ENCODE measurements around the gene SLC9A3.

SLC9A3 gene

GRCh38 chr5:432928-433791 is 91.1 kb downstream of the SLC9A3 start:
- in situ Hi-C loops (cut with MboI; ENCODE audit: low sequenced_read_pairs): loop anchor here (10.0 kb wide), 2 partner anchors 88 to 118 kb away; no protein-coding TSS in a partner anchor

GRCh38 chr5:432201-432927 is 91.9 kb downstream of the SLC9A3 start:
- in situ Hi-C loops (cut with MboI; ENCODE audit: low sequenced_read_pairs): loop anchor here (10.0 kb wide), 2 partner anchors 88 to 118 kb away; no protein-coding TSS in a partner anchor

- in situ Hi-C loops (cut with MboI; ENCODE audit: low sequenced_read_pairs): loop anchor here (10.0 kb wide), 2 partner anchors 87 to 117 kb away; no protein-coding TSS in a partner anchor
Measured at GRCh38 chr5:431711-432050, 92.6 kb downstream of the SLC9A3 start.

- in situ Hi-C loops (cut with MboI; ENCODE audit: low sequenced_read_pairs): loop anchor here (10.0 kb wide), 2 partner anchors 86 to 116 kb away; no protein-coding TSS in a partner anchor
Measured at GRCh38 chr5:431001-431710, 93.1 kb downstream of the SLC9A3 start.

DNA sequence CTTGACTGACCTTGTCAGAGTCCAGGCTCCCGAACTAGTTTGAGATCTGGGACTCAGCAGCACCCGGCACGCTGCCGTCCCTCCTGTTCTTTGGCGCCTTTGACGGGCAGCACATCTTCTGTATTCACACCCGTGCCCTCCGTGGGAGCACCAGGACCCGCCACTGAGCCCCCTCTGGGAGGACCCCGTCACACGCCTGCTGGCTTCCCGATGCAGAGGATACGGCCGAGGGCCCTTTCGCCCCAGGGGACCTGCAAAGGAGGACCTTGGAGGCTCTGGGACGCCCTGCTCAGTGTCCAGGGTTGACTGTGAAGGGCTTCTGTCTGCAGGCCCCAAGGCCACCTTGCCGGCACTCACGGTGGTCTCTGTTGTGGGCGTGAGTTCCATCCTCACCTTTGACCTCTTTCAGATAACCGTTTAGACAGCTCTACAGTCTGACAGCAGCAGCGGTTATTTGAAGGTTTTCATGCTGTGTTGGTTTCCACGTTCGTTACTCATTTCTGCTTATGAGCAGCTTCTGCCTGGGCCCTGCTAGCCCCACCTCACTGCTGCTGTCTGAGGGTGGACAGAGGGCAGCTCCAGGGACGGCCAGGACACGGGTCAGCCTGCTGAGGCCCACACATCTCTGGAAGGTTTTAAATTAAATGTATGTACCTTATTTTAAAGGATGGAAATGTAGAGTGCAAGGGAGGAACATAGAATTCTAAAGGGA is 93.9 kb downstream of the SLC9A3 start:
- in situ Hi-C loops (cut with MboI; ENCODE audit: low sequenced_read_pairs): loop anchor here (10.0 kb wide), 2 partner anchors 86 to 116 kb away; no protein-coding TSS in a partner anchor

- in situ Hi-C loops (cut with MboI; ENCODE audit: low sequenced_read_pairs): loop anchor here (10.0 kb wide), 2 partner anchors 85 to 115 kb away; no protein-coding TSS in a partner anchor
Measured at GRCh38 chr5:429453-430188, 94.6 kb downstream of the SLC9A3 start.

- in situ Hi-C loops (cut with MboI; ENCODE audit: low sequenced_read_pairs): no loop called here
Measured at GRCh38 chr5:428754-429452, 95.3 kb downstream of the SLC9A3 start.

DNA sequence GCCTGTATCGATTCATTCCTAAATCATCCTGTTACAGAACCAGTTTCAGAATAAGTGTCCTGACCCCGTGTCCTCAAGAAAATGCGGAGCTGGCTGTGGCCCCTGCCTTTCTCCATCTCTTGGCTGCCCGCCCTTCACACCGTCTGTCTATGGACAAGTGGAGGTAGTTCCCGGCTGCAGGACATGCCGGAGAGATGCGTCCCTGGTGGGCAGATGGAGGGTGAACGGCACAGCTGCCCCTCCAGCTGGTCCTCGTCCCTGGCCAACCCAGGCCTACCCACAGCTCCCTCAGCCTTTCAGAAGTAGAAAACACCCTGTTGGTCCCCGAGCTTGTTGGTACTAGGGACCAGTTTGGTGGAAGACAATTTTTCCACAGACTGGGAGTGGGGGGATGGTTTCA is 96.0 kb downstream of the SLC9A3 start:
- in situ Hi-C loops (cut with MboI; ENCODE audit: low sequenced_read_pairs): no loop called here

- in situ Hi-C loops (cut with MboI; ENCODE audit: low sequenced_read_pairs): no loop called here
Measured at GRCh38 chr5:427415-428087, 96.7 kb downstream of the SLC9A3 start.

GRCh38 chr5:426392-426976 is 97.8 kb downstream of the SLC9A3 start:
- in situ Hi-C loops (cut with MboI; ENCODE audit: low sequenced_read_pairs): no loop called here

- in situ Hi-C loops (cut with MboI; ENCODE audit: low sequenced_read_pairs): no loop called here
Measured at GRCh38 chr5:425714-426113, 98.5 kb downstream of the SLC9A3 start.

DNA sequence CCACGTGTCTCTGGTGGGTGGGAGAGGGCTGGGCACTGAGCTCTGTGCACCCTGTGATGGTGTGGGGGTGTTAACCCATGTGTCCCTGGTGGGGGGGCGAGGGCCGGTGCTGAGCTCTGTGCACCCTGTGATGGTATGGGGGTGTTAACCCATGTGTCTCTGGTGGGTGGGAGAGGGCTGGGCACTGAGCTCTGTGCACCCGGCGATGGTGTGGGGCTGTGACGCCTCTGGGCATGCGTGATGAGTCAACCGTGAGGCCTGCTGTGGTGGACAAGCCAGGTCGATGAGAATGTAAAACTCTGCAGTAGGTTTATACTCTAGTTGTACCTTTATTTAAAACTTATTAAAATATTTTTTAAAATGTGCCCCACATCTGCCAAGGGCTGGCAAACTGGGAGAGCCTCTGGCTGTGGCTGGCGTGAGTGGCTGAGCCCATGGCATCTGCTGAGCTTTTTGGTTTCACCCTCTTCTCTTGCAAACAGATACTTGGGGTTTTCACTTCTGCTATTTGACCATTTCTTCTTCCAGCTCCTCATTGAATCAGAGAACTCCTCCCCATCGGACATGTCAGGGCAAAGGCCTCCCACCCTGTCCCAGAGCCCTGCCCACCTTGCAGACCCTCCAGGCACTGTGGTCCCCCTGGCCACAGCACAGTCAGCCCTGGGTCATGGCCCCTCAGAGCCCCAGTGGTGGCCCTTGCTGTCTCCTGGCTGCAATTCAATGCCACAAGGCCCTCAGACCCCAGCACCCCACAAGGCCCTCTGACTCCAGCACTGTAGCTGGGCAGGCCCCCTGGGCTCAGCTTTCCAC is 99.7 kb downstream of the SLC9A3 start:
- in situ Hi-C loops (cut with MboI; ENCODE audit: low sequenced_read_pairs): no loop called here

GRCh38 chr5:423626-424261 is 100.5 kb downstream of the SLC9A3 start:
- in situ Hi-C loops (cut with MboI; ENCODE audit: low sequenced_read_pairs): no loop called here

DNA sequence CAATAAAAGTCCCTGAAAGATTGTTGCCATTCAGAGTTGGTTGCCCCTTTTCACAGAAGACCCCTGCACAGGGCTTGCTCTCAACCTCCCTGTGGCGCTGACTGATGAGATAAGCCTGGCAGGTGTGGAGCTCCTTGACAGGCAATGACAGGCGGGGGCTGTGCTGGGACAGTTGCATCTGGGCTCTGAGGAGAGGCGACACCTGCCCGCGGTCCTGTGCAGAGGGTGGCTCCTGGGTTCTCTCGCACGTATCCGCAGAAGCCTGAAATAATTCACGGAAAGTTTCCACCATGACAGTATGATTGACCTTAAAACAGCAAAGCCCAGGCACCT is 101.0 kb downstream of the SLC9A3 start:
- in situ Hi-C loops (cut with MboI; ENCODE audit: low sequenced_read_pairs): no loop called here

DNA sequence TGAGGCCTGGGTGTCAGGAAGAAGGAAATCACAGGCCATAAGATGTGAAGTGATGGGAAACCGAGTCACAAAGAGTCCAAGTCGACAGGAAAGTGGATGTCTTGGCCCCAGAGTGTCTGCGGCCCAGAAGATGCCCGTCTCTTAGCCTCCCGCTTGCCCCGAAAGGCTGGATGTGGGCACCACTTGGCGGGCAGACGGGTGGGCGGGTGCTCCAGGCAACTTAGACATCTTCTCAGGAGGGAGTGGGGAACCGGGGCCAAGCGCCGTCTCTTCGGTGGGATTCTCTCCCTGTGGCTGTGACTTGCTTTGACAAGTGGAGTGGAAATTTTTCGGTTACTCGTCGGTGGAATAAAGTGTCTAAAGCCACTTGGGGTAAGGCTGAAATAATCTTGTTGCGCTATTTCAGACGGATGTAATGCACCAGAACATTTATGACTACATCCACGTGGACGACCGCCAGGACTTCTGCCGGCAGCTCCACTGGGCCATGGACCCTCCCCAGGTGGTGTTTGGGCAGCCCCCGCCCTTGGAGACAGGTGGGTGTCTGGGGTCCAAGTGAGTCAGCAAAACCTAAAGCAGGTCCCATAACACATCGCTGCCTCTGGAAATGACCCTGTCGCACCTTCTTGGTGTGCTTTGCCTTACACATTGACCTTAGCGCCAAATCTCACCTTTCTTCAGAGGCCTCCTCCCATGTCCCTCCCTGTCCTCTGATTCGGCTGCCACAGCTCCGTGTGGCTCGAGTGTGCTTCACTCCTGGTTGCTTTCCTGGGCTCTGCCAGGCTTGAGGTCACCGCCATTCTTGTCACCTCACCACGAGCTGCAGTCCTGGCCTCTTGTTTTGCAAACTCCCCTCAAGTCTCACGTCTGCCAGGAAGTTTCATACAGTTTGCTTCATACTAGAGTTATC is 101.7 kb downstream of the SLC9A3 start:
- in situ Hi-C loops (cut with MboI; ENCODE audit: low sequenced_read_pairs): no loop called here

DNA sequence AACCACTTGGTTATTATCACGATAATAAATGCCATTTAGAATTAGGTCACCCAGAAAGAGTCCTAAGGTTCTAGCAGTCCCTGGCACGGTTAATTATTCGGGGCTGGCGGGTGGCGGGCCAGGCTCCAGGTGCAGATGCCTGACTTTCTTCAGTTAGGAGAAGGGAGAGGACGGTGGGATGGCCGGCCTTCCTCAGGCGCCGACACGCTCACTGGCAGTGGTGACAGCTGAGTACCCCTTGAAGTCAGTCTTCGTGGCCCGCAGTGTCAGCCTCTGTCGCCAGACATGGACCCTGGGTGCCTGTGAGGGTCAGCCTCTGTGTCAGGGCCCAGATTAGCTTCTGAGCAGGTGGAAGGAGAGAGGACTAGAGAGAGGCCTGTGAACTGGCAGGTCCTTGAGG is 102.3 kb downstream of the SLC9A3 start:
- in situ Hi-C loops (cut with MboI; ENCODE audit: low sequenced_read_pairs): no loop called here

Data from HL-60/S4 treated with phorbol 12-myristate 13-acetate at 8.2 ng/mL for 4 days and 3 days (cell line).